HCT116 (cell line): Measurements from ENCODE around the gene LSS. TPM values are rescaled to one million over a fixed set of nuclear protein-coding genes. Genes with fewer than 3 reads are reported as not detected.

ENCODE experiments used
- ATAC-seq: fragments of 200-7000 bp; cut with Tn5 transposase; 2 replicates; pipeline ENCODE4 v1.9.1; 2020; ENCODE audit warnings: mild to moderate bottlenecking, moderate library complexity
- BruUV-seq: library from RNA; stranded (reverse); fragments of 400-500 nt; replicated peaks from 2 replicates; lab custom pipeline; 2021; lab: Mats Ljungman, UMichigan
- CTCF ChIA-PET: fragments of 300-600 bp; sonication (Branson Sonifier 250); formaldehyde crosslinking; loops from one replicate; lab custom pipeline; 2021; ENCODE audit warnings: antibody characterized with exemption; lab: Charles Lee
- POLR2A ChIA-PET: fragments of 300-600, 350-600 bp; sonication (Branson Sonifier 250); formaldehyde crosslinking; loops from one replicate; lab custom pipeline; 2021; ENCODE audit warnings: antibody characterized with exemption; lab: Charles Lee
- RAD21 ChIA-PET, 2 experiments: fragments of 300-600 bp; sonication (Branson Sonifier 250); formaldehyde crosslinking; loops; one replicate each; lab custom pipeline; 2023; ENCODE audit warnings: low total read pairs in 2 of 2; ENCODE audit not compliant: uncharacterized antibody in 2 of 2, unreplicated experiment in 2 of 2, low non-redundant PET in 1 of 2; lab: Charles Lee
- DNase-seq: peaks from one replicate; pipeline ENCODE4 v3.0.0-alpha.2; 2010; ENCODE audit warnings: low read depth, low spot score
- H2AFZ ChIP-seq: fragments of 200-600 bp; shearing (Covaris generic), sonication (generic); 2 replicates; pipeline ENCODE4 v1.6.1; 2017; ENCODE audit warnings: low read depth, mixed run types, mixed read lengths, antibody characterized with exemption, low read length; ENCODE audit not compliant: poor library complexity, severe bottlenecking
- H3K27ac ChIP-seq: 2 replicates; pipeline ENCODE4 v1.5.1; 2012; ENCODE audit warnings: low read depth, low read length
- H3K27me3 ChIP-seq: fragments of 200-600 bp; sonication (generic); 2 replicates; pipeline ENCODE4 v1.6.1; 2016; ENCODE audit warnings: mixed run types, low read length, mixed read lengths; ENCODE audit not compliant: insufficient read depth
- H3K36me3 ChIP-seq, 2 experiments: fragments of 200-500 bp in 1 of 2; fragments of 200-600 bp in 1 of 2; sonication (Bioruptor generic) in 1 of 2; sonication (generic) in 1 of 2; 2 replicates each; pipeline versions ENCODE4 v1.5.1 to v1.6.1; 2014 to 2016; ENCODE audit warnings: low read length in 2 of 2, inconsistent platforms in 1 of 2, mixed read lengths in 1 of 2, mixed run types in 1 of 2; ENCODE audit not compliant: insufficient read depth in 2 of 2, control insufficient read depth in 1 of 2
- H3K4me1 ChIP-seq, 2 experiments: fragments of 200-600 bp in 1 of 2; sonication (generic) in 1 of 2; 2 replicates each; pipeline versions ENCODE4 v1.5.1 to v1.6.1; 2012 to 2017; ENCODE audit warnings: low read length in 2 of 2, inconsistent platforms in 1 of 2, mild to moderate bottlenecking in 1 of 2, mixed read lengths in 1 of 2, mixed run types in 1 of 2, moderate library complexity in 1 of 2; ENCODE audit not compliant: insufficient read depth in 2 of 2, control insufficient read depth in 1 of 2
- H3K4me2 ChIP-seq: fragments of 200-600 bp; sonication (generic); 2 replicates; pipeline ENCODE4 v1.6.1; 2017; ENCODE audit warnings: mixed run types, low read length, mixed read lengths
- H3K4me3 ChIP-seq, 2 experiments: fragments of 200-600 bp in 1 of 2; sonication (generic) in 1 of 2; replicated peaks in 1 of 2; 2 replicates each; pipeline ENCODE4 v1.5.1; 2011 to 2016; ENCODE audit warnings: low read length in 2 of 2, control low read depth in 1 of 2, low read depth in 1 of 2, mild to moderate bottlenecking in 1 of 2, mixed read lengths in 1 of 2, mixed run types in 1 of 2
- H3K79me2 ChIP-seq: fragments of 200-600 bp; sonication (generic); 2 replicates; pipeline ENCODE4 v1.6.1; 2017; ENCODE audit warnings: mild to moderate bottlenecking, mixed run types, low read length, moderate library complexity, mixed read lengths; ENCODE audit not compliant: insufficient read depth
- H3K9ac ChIP-seq: fragments of 200-600 bp; sonication (generic); 2 replicates; pipeline ENCODE4 v1.6.1; 2016; ENCODE audit warnings: low read length, mixed read lengths
- H3K9me2 ChIP-seq: fragments of 200-600 bp; sonication (generic), shearing (Covaris generic); 2 replicates; pipeline ENCODE4 v1.6.1; 2017; ENCODE audit warnings: mixed run types, mild to moderate bottlenecking, moderate library complexity; ENCODE audit not compliant: insufficient read depth
- H3K9me3 ChIP-seq, 2 experiments: fragments of 200-500 bp in 1 of 2; fragments of 200-600 bp in 1 of 2; sonication (Bioruptor generic) in 1 of 2; sonication (generic) in 1 of 2; 2 replicates each; pipeline ENCODE4 v1.6.1; 2014 to 2017; ENCODE audit warnings: low read length in 2 of 2, mixed read lengths in 2 of 2, inconsistent platforms in 1 of 2, low read depth in 1 of 2, mild to moderate bottlenecking in 1 of 2, mixed run types in 1 of 2, moderate library complexity in 1 of 2; ENCODE audit not compliant: control insufficient read depth in 1 of 2, insufficient read depth in 1 of 2
- H4K20me1 ChIP-seq: fragments of 200-600 bp; sonication (generic), shearing (Covaris generic); 2 replicates; pipeline ENCODE4 v1.6.1; 2017; ENCODE audit warnings: mixed run types, mild to moderate bottlenecking, moderate library complexity; ENCODE audit not compliant: insufficient read depth
- ATF3 ChIP-seq: IDR thresholded peaks from 2 replicates; pipeline ENCODE4 v1.6.1; 2012
- CEBPB ChIP-seq: IDR thresholded peaks from 2 replicates; pipeline ENCODE4 v1.6.1; 2012; ENCODE audit warnings: low read depth
- EGR1 ChIP-seq: IDR thresholded peaks from 2 replicates; pipeline ENCODE4 v1.6.1; 2012; ENCODE audit warnings: low read depth
- ELF1 ChIP-seq: IDR thresholded peaks from 2 replicates; pipeline ENCODE4 v1.6.1; 2012; ENCODE audit warnings: low read depth, borderline replicate concordance
- EZH2 ChIP-seq: fragments of 200-600 bp; sonication (generic); IDR thresholded peaks from 2 replicates; pipeline ENCODE4 v1.6.1; 2017; ENCODE audit warnings: antibody characterized with exemption, mixed run types
- EZH2phosphoT487 ChIP-seq: fragments of 200-600 bp; IDR thresholded peaks from 2 replicates; pipeline ENCODE4 v1.6.1; 2018; ENCODE audit warnings: antibody characterized with exemption, borderline replicate concordance
- FOSL1 ChIP-seq: IDR thresholded peaks from 2 replicates; pipeline ENCODE4 v1.6.1; 2012; ENCODE audit warnings: low read depth
- JUND ChIP-seq: IDR thresholded peaks from 2 replicates; pipeline ENCODE4 v1.6.1; 2012
- MAX ChIP-seq: IDR thresholded peaks from 2 replicates; pipeline ENCODE4 v1.6.1; 2012
- POLR2A ChIP-seq: IDR thresholded peaks from 2 replicates; pipeline ENCODE4 v1.7.0; 2011; ENCODE audit warnings: borderline replicate concordance; ENCODE audit not compliant: insufficient read depth, insufficient read length; ENCODE audit errors: extremely low read depth
- POLR2AphosphoS5 ChIP-seq: IDR thresholded peaks from 2 replicates; pipeline ENCODE4 v1.6.1; 2011; ENCODE audit warnings: mild to moderate bottlenecking, low read depth, low read length, moderate library complexity
- REST ChIP-seq: IDR thresholded peaks from 2 replicates; pipeline ENCODE4 v1.6.1; 2012; ENCODE audit warnings: low read depth
- SIN3A ChIP-seq: IDR thresholded peaks from 2 replicates; pipeline ENCODE4 v1.6.1; 2012; ENCODE audit warnings: low read depth
- SP1 ChIP-seq: IDR thresholded peaks from 2 replicates; pipeline ENCODE4 v1.6.1; 2012; ENCODE audit warnings: low read depth
- SRF ChIP-seq: IDR thresholded peaks from 2 replicates; pipeline ENCODE4 v1.6.1; 2012; ENCODE audit warnings: low read depth
- TCF7L2 ChIP-seq: IDR thresholded peaks from 2 replicates; pipeline ENCODE4 v1.7.0; 2011; ENCODE audit warnings: borderline replicate concordance, inconsistent platforms; ENCODE audit not compliant: insufficient read depth, insufficient read length; ENCODE audit errors: extremely low read depth
- ZFX ChIP-seq: fragments of 450-650 bp; IDR thresholded peaks from 2 replicates; pipeline ENCODE4 v1.6.1; 2017
- ZNF274 ChIP-seq: fragments of 200-500 bp; sonication (Bioruptor generic); IDR thresholded peaks from 2 replicates; pipeline ENCODE4 v1.6.1; 2014; ENCODE audit warnings: mild to moderate bottlenecking, low read depth, low read length, inconsistent platforms
- intact Hi-C: fragments of 100-400 bp; cut with micrococcal nuclease; formaldehyde crosslinking; loops from 2 replicates; pipeline ENCODE4 v1.10.0; 2022
- total RNA-seq: library from RNA; stranded (reverse); gene quantifications from one replicate; pipeline ENCODE4 v1.2.1, GENCODE V29; 2021; ENCODE audit not compliant: unreplicated experiment

LSS gene
- total RNA-seq, 1 experiment from 2014 or later, result 44.7 TPM

- H3K9me2 ChIP-seq, result no peaks in the 10 kb centered on the region
- ATAC-seq, result no peak
- TF ChIP-seq SP1 (no peak), FOSL1 (no peak), CEBPB (no peak), JUND (no peak), ZFX (no peak), REST (no peak), ZNF274 (no peak), POLR2A (no peak), EZH2phosphoT487 (no peak), EZH2 (no peak), POLR2AphosphoS5 (no peak), ELF1 (no peak), EGR1 (no peak), ATF3 (no peak), MAX (no peak), TCF7L2 (no peak), SIN3A (no peak), SRF (no peak)
- TF ChIP-seq, all 23 proteins: peak for 0
- no TSS peak for BruUV-seq
- H3K27me3 ChIP-seq, result peaks cover 35% of the 10 kb centered on the region
- no peaks in the 10 kb centered on the region for H3K4me1 ChIP-seq
- ChIA-PET RAD21 (no interaction called here), CTCF (no interaction called here), POLR2A (no interaction called here)
- peaks cover 0 to 5% of the 10 kb centered on the region in 2 experiments; a peak in 1 of 4 replicates for H3K9me3 ChIP-seq
- H2AFZ ChIP-seq, result no peak overlapping the region
- no peaks in the 10 kb centered on the region for H3K79me2 ChIP-seq
- intact Hi-C loops, result no loop called here
- no peak overlapping the region for H3K4me3 ChIP-seq
- no peak overlapping the region for H3K9ac ChIP-seq
- DNase-seq, result no peak
- H3K36me3 ChIP-seq, result no peaks in the 10 kb centered on the region
- no peak overlapping the region for H3K4me2 ChIP-seq
- H3K27ac ChIP-seq, result no peak overlapping the region
- H4K20me1 ChIP-seq, result no peaks in the 10 kb centered on the region
Observed at GRCh38 chr21:46172863-46173528, 55.6 kb downstream of the LSS start.
